H1 (cell line): Measurements from ENCODE around the gene UNC13D. TPM values are rescaled to one million over a fixed set of nuclear protein-coding genes. Genes with fewer than 3 reads are reported as not detected.

ENCODE experiments used
- CTCF ChIA-PET: fragments of 300-600 bp; sonication (Branson Sonifier 250); formaldehyde crosslinking; loops from one replicate; lab custom pipeline; 2021; ENCODE audit not compliant: partially characterized antibody; lab: Charles Lee
- POLR2A ChIA-PET: fragments of 300-600 bp; sonication (Branson Sonifier 250); formaldehyde crosslinking; loops from one replicate; lab custom pipeline; 2021; ENCODE audit warnings: inconsistent platforms; ENCODE audit not compliant: partially characterized antibody; lab: Charles Lee
- DNase-seq, 2 experiments: peaks; one replicate each; pipeline versions ENCODE4 v3.0.0 to v3.0.0-alpha.2; 2010 to 2022; ENCODE audit warnings: low spot score in 2 of 2, low read depth in 1 of 2, mixed read lengths in 1 of 2
- FAIRE-seq: peaks from 2 replicates; lab custom pipeline; 2011; peaks lifted over from hg19 to GRCh38; lab: Jason Lieb, UNC
- H2AFZ ChIP-seq: 2 replicates; pipeline ENCODE4 v1.8.1; 2012; ENCODE audit warnings: low read length, inconsistent platforms
- H2AK5ac ChIP-seq: 2 replicates; pipeline ENCODE4 v1.6.1; 2013; ENCODE audit warnings: low read depth, low read length
- H2BK120ac ChIP-seq: replicated peaks from 2 replicates; pipeline ENCODE3; 2013; ENCODE audit warnings: low read depth, low read length, inconsistent platforms
- H2BK12ac ChIP-seq: 2 replicates; pipeline ENCODE4 v1.6.1; 2013; ENCODE audit warnings: low read depth, low read length
- H2BK15ac ChIP-seq: 2 replicates; pipeline ENCODE4 v1.6.1; 2013; ENCODE audit warnings: low read length
- H2BK20ac ChIP-seq: 2 replicates; pipeline ENCODE4 v1.6.1; 2013; ENCODE audit warnings: low read length
- H2BK5ac ChIP-seq: 2 replicates; pipeline ENCODE4 v1.6.1; 2013; ENCODE audit warnings: low read depth, low read length
- H3K14ac ChIP-seq: 2 replicates; pipeline ENCODE4 v1.6.1; 2013; ENCODE audit warnings: inconsistent platforms; ENCODE audit not compliant: insufficient read length
- H3K18ac ChIP-seq: 2 replicates; pipeline ENCODE4 v1.6.1; 2013; ENCODE audit warnings: low read length; ENCODE audit errors: extremely low read depth
- H3K23ac ChIP-seq: 2 replicates; pipeline ENCODE4 v1.6.1; 2013; ENCODE audit warnings: inconsistent platforms; ENCODE audit not compliant: insufficient read length
- H3K23me2 ChIP-seq: 2 replicates; pipeline ENCODE4 v1.6.1; 2013; ENCODE audit warnings: low read depth, low read length
- H3K27ac ChIP-seq: 2 replicates; pipeline ENCODE4 v1.6.1; 2011; ENCODE audit warnings: low read depth, low read length, inconsistent platforms
- H3K27me3 ChIP-seq, 4 experiments: replicated peaks in 1 of 4; 1 replicate in 1 of 4; 2 replicates in 3 of 4; pipeline versions ENCODE4 v1.6.1 to v1.8.1; 2011 to 2013; ENCODE audit warnings: low read length in 3 of 4, mild to moderate bottlenecking in 3 of 4, inconsistent platforms in 2 of 4, mixed read lengths in 2 of 4, moderate library complexity in 1 of 4; ENCODE audit not compliant: control insufficient read depth in 3 of 4, insufficient read depth in 3 of 4; ENCODE audit errors: extremely low read depth in 1 of 4
- H3K36me3 ChIP-seq, 4 experiments: 2 replicates each; pipeline versions ENCODE4 v1.6.1 to v1.8.1; 2011 to 2013; ENCODE audit warnings: mild to moderate bottlenecking in 4 of 4, low read length in 3 of 4, moderate library complexity in 2 of 4, control low read depth in 1 of 4, inconsistent platforms in 1 of 4; ENCODE audit not compliant: insufficient read depth in 4 of 4, control insufficient read depth in 2 of 4
- H3K4ac ChIP-seq: replicated peaks from 2 replicates; pipeline ENCODE3; 2013; ENCODE audit warnings: low read length, low read depth, mixed read lengths, inconsistent platforms; ENCODE audit not compliant: insufficient read length
- H3K4me1 ChIP-seq, 4 experiments: replicated peaks in 1 of 4; 1 replicate in 1 of 4; 2 replicates in 3 of 4; pipeline versions ENCODE4 v1.6.1 to v1.8.1; 2011 to 2013; ENCODE audit warnings: low read length in 3 of 4, inconsistent platforms in 2 of 4, mixed read lengths in 1 of 4; ENCODE audit not compliant: insufficient read depth in 4 of 4, control insufficient read depth in 3 of 4
- H3K4me2 ChIP-seq, 2 experiments: 2 replicates each; pipeline versions ENCODE4 v1.6.1 to v1.8.1; 2011 to 2013; ENCODE audit warnings: low read depth in 2 of 2, low read length in 2 of 2, control low read depth in 1 of 2, inconsistent platforms in 1 of 2, mild to moderate bottlenecking in 1 of 2; ENCODE audit not compliant: insufficient read depth in 1 of 2
- H3K4me3 ChIP-seq, 4 experiments: fragments of 200-600, 300-600 bp in 1 of 4; sonication (generic), shearing (Covaris generic), sonication (Bioruptor Twin) in 1 of 4; 2 replicates each; pipeline versions ENCODE4 v1.5.1 to v1.8.1; 2011 to 2016; ENCODE audit warnings: low read length in 4 of 4, low read depth in 3 of 4, control low read depth in 2 of 4, inconsistent platforms in 2 of 4, mild to moderate bottlenecking in 2 of 4, mixed read lengths in 1 of 4, moderate library complexity in 1 of 4; ENCODE audit not compliant: insufficient read depth in 2 of 4; ENCODE audit errors: extremely low read depth in 1 of 4
- H3K56ac ChIP-seq: replicated peaks from 2 replicates; pipeline ENCODE3; 2013; ENCODE audit warnings: low read depth, mild to moderate bottlenecking, mixed read lengths, low read length, inconsistent platforms; ENCODE audit not compliant: insufficient read length
- H3K79me1 ChIP-seq: 2 replicates; pipeline ENCODE4 v1.6.1; 2013; ENCODE audit warnings: low read depth, low read length, control low read depth
- H3K79me2 ChIP-seq, 2 experiments: 2 replicates each; pipeline versions ENCODE4 v1.6.1 to v1.8.1; 2012 to 2013; ENCODE audit warnings: low read length in 2 of 2, mild to moderate bottlenecking in 2 of 2, inconsistent platforms in 1 of 2; ENCODE audit not compliant: insufficient read depth in 2 of 2, control insufficient read depth in 1 of 2
- H3K9ac ChIP-seq, 4 experiments: replicated peaks in 1 of 4; 1 replicate in 1 of 4; 2 replicates in 3 of 4; pipeline versions ENCODE4 v1.6.1 to v1.8.1; 2011 to 2013; ENCODE audit warnings: low read depth in 3 of 4, low read length in 3 of 4, control low read depth in 2 of 4, mild to moderate bottlenecking in 2 of 4, moderate library complexity in 2 of 4, inconsistent platforms in 1 of 4; ENCODE audit errors: extremely low read depth in 1 of 4
- H3K9me3 ChIP-seq, 2 experiments: 2 replicates each; pipeline versions ENCODE4 v1.6.1 to v1.8.1; 2012 to 2013; ENCODE audit warnings: mild to moderate bottlenecking in 2 of 2, moderate library complexity in 2 of 2, control low read depth in 1 of 2, inconsistent platforms in 1 of 2, low read depth in 1 of 2, low read length in 1 of 2, mixed read lengths in 1 of 2; ENCODE audit not compliant: insufficient read depth in 2 of 2
- H4K20me1 ChIP-seq, 2 experiments: replicated peaks in 1 of 2; 2 replicates each; pipeline versions ENCODE3 to v1.8.1; 2011 to 2013; ENCODE audit warnings: inconsistent platforms in 2 of 2, low read length in 2 of 2, mild to moderate bottlenecking in 1 of 2; ENCODE audit not compliant: insufficient read depth in 2 of 2, control insufficient read depth in 1 of 2
- H4K5ac ChIP-seq: 2 replicates; pipeline ENCODE4 v1.6.1; 2013; ENCODE audit warnings: low read length, low read depth, mixed read lengths, inconsistent platforms; ENCODE audit not compliant: insufficient read length
- H4K8ac ChIP-seq: 2 replicates; pipeline ENCODE4 v1.8.0; 2013; ENCODE audit warnings: mild to moderate bottlenecking, moderate library complexity, low read length, inconsistent platforms; ENCODE audit not compliant: insufficient read depth; ENCODE audit errors: extremely low read depth
- H4K91ac ChIP-seq: replicated peaks from 2 replicates; pipeline ENCODE3; 2013; ENCODE audit warnings: low read length, mixed read lengths, inconsistent platforms; ENCODE audit not compliant: insufficient read length
- BCL11A ChIP-seq, 2 experiments: IDR thresholded peaks; one replicate each; pipeline ENCODE4 v1.6.1; 2011; ENCODE audit warnings: low read depth in 2 of 2, low read length in 2 of 2, mild to moderate bottlenecking in 2 of 2
- CHD2 ChIP-seq: IDR thresholded peaks from 2 replicates; pipeline ENCODE4 v1.6.1; 2012; ENCODE audit warnings: low read length, improper control_type of control experiment
- CTBP2 ChIP-seq: IDR thresholded peaks from 2 replicates; pipeline ENCODE4 v1.7.0; 2011; ENCODE audit warnings: borderline replicate concordance, mild to moderate bottlenecking, moderate library complexity, mixed read lengths, low read length; ENCODE audit not compliant: insufficient read depth, insufficient read length
- FOSL1 ChIP-seq: IDR thresholded peaks from 2 replicates; pipeline ENCODE4 v1.6.1; 2011; ENCODE audit warnings: mild to moderate bottlenecking, low read depth, low read length, moderate library complexity; ENCODE audit not compliant: insufficient read depth
- GABPA ChIP-seq: IDR thresholded peaks from 2 replicates; pipeline ENCODE4 v1.6.1; 2011; ENCODE audit warnings: mild to moderate bottlenecking, low read length, moderate library complexity, borderline replicate concordance; ENCODE audit not compliant: insufficient read depth
- RFX5 ChIP-seq: IDR thresholded peaks from 2 replicates; pipeline ENCODE4 v1.6.1; 2011; ENCODE audit warnings: low read depth, low read length, improper control_type of control experiment, borderline replicate concordance
- SAP30 ChIP-seq: fragments of 300-600 bp; sonication (generic); IDR thresholded peaks from 2 replicates; pipeline ENCODE4 v1.7.1; 2012; ENCODE audit warnings: low read length, moderate library complexity, mild to moderate bottlenecking, inconsistent platforms; ENCODE audit not compliant: insufficient read depth, insufficient replicate concordance
- SIN3A ChIP-seq, 2 experiments: IDR thresholded peaks in 1 of 2; conservative IDR thresholded peaks in 1 of 2; 2 replicates each; pipeline ENCODE4 v1.6.1; 2011 to 2012; ENCODE audit warnings: low read length in 2 of 2, improper control_type of control experiment in 1 of 2, low read depth in 1 of 2, mild to moderate bottlenecking in 1 of 2
- SRF ChIP-seq: IDR thresholded peaks from 2 replicates; pipeline ENCODE4 v1.6.1; 2011; ENCODE audit warnings: mild to moderate bottlenecking, low read depth, low read length, moderate library complexity
- SUZ12 ChIP-seq: fragments of 200-600 bp; sonication (generic); IDR thresholded peaks from 2 replicates; pipeline ENCODE4 v1.6.1; 2012; ENCODE audit warnings: mild to moderate bottlenecking, inconsistent platforms, low read length, moderate library complexity, mixed read lengths
- TBP ChIP-seq: IDR thresholded peaks from 2 replicates; pipeline ENCODE4 v1.6.1; 2011; ENCODE audit warnings: low read depth, low read length, improper control_type of control experiment
- WGBS, 2 experiments: shearing (Covaris generic) in 1 of 2; methylation state at CpG; one replicate each; pipeline versions ENCODE4 v1.1.6 to v1.1.7; 2013 to 2015; ENCODE audit warnings: low lambda C conversion rate in 2 of 2, mixed read lengths in 2 of 2, inconsistent platforms in 1 of 2, low coverage in 1 of 2, missing lambda C conversion rate in 1 of 2; ENCODE audit not compliant: insufficient replicate concordance in 2 of 2, insufficient coverage in 1 of 2, insufficient read length in 1 of 2; ENCODE audit errors: extremely low coverage in 1 of 2, missing lambda C conversion rate in 1 of 2; 5-methylcytosine and 5-hydroxymethylcytosine counted together
- polyA plus RNA-seq, 7 experiments: library from polyadenylated mRNA; depleted of rRNA in 3 of 7; stranded (reverse) in 5 of 7; unstranded in 2 of 7; fragments of >200 nt in 5 of 7; fragments of 200-250 nt in 2 of 7; gene quantifications; 1 replicate in 5 of 7; 2 replicates in 1 of 7; 4 replicates in 1 of 7; pipeline versions ENCODE4 v1.2.1 to v1.2.3, GENCODE V29; 2011 to 2013; ENCODE audit warnings: missing spikeins in 2 of 7, mixed read lengths in 2 of 7
- total RNA-seq: library from RNA; stranded (reverse); fragmentation: NEBNext Ultra II Directional; extraction: Animal tissue kit (Norgen Biotek cat#: 25700); gene quantifications from 2 replicates; pipeline ENCODE4 v1.2.1, GENCODE V29; 2021

The UNC13D gene
- total and polyA plus RNA-seq, 2 of the 8 experiments (the other 6 are each of a cell fraction or from before 2014, with no cell fraction given): 3.6 to 8.4 TPM

GRCh38 chr17:75818326-75818885 lies 25.8 kb downstream of the UNC13D start:
- Histone ChIP-seq H2AFZ (no peak overlapping the region), H4K8ac (no peak overlapping the region), H3K36me3 (peaks cover 26 to 73% (median 57%) of the 10 kb centered on the region in 4 experiments), H3K4ac (no peak overlapping the region), H4K5ac (no peak overlapping the region), H3K23ac (no peak overlapping the region), H3K56ac (no peak overlapping the region), H2BK5ac (no peak overlapping the region; the same call in 1 of the 2 replicates), H4K91ac (no peak overlapping the region), H3K18ac (no peak overlapping the region), H3K4me3 (no peak overlapping the region), H3K23me2 (no peaks in the 10 kb centered on the region), H2AK5ac (no peak overlapping the region), H2BK120ac (no peak overlapping the region), H3K9ac (no peak overlapping the region), H3K4me1 (no peaks in the 10 kb centered on the region), H2BK15ac (no peak overlapping the region), H3K79me1 (no peaks in the 10 kb centered on the region), H3K9me3 (no peaks in the 10 kb centered on the region), H2BK20ac (no peak overlapping the region), H4K20me1 (peaks cover 0 to 8% of the 10 kb centered on the region in 2 experiments), H2BK12ac (no peak overlapping the region), H3K27ac (no peak overlapping the region), H3K14ac (no peak overlapping the region), H3K79me2 (no peaks in the 10 kb centered on the region), H3K4me2 (no peak overlapping the region), H3K27me3 (no peaks in the 10 kb centered on the region)
- ChIA-PET POLR2A (interaction anchor here (0.7 to 5.0 kb wide), 5 partner anchors 9 to 45 kb away, joined by 3 to 36 read pairs (median 3); partner anchors contain the start of gene UNK), CTCF (interaction anchor here (0.9 to 9.6 kb wide), 3 partner anchors 9 to 27 kb away, joined by 3 to 104 read pairs (median 3); no protein-coding TSS in a partner anchor)
- WGBS, 2 experiments: 91% methylated on average over 16 of the region's 16 CpGs; no CpG with 5 or more reads in 1 of the 2 experiments
- FAIRE-seq (no peak), DNase-seq (no peak)
- TF ChIP-seq SRF (no peak), CTBP2 (no peak), TBP (no peak), SUZ12 (no peak), RFX5 (no peak), CHD2 (no peak), SIN3A (conservative IDR thresholded peaks at IDR 0.05 in 1 of 2, IDR thresholded peaks at IDR 0.05 in 1 of 2; ENCODE audit: low read depth in 1 of 2, low read length in 2 of 2) (no peak), FOSL1 (no peak), SAP30 (no peak), BCL11A (IDR thresholded peaks at IDR 0.05; ENCODE audit: low read depth in 2 of 2, low read length in 2 of 2) (no peak), GABPA (no peak)
